Left forelimb (tissue), 1 donor: ENCODE results near the gene GRIA4.

ENCODE experiments used
- DNase-seq: peaks from one replicate; pipeline ENCODE4 v3.0.0-alpha.2; 2018; ENCODE audit warnings: low spot score

Gene GRIA4

GRCh38 chr11:105639527-105639926 lies 29.7 kb downstream of the GRIA4 start:
- DNase-seq: no peak

DNA sequence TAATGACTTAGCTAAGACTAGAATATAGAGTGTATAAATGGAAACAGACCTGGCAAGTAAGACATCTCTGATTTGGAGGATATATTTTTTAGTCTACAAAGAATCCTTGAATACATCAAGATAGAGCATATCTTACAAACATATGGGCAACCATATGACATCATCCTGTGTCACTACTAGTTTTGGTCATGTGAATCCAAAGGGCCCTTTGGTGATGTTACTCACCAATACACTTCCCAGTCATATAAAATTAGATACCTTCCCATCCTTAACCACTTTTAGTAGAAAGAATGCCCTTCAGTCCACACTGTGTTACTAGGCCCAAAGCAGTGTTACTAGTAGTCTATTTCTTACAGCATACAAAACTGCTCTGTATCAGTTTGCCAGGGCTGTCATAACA lies 31.6 kb downstream of the GRIA4 start:
- no peak for DNase-seq

DNA sequence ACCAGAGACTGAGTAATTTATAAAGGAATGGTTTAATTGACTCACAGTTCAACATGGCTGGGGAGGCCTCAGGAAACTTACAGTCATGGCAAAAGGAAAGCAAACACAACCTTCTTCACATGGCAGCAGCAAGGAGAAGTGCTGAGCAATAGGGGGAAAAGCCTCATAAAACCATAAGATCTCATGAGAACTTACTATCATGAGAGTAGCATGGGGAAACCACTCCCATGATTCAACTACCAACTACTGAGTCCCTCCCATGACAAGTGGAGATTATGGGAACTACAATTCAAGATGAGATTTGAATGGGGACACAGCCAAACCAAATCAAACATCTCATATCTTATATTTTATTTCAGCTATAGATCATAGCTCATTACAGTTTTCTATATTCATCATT lies 33.0 kb downstream of the GRIA4 start:
- DNase-seq: no peak

DNA sequence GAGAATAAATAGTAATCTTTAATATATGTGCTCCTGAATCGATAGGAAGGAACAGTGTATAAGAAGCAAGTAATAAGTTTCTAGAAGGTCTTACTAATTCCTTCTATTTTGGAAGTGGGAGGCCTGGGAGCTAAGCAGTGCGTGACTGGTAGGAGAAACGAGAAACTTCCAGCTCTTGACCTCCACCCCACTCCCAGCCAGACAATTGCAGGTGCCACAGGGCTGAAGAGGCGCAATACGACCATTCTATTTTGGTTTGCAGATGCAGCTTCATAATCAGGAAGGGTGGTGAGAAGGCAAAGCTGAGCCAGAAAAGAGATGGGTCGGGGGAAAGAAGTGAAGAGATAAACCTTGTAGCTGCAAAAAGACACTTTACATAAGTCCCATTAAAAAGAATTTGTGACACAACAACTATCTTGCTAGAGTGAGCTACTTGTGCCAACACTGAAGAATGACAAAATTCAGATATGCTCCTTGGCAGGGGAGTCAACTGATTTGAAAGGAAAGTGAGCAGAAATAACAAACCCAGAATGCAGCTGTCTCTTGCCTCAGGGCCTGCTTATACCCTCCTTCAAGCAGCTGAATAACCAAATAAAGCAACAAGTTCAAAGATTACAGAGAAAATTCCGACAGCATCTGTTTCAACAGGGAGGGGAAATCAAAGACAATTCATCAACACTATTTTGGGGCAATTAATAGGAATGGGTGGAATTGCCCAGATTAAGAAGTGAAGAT lies 35.1 kb downstream of the GRIA4 start:
- no peak for DNase-seq

GRCh38 chr11:105647780-105648179 lies 37.9 kb downstream of the GRIA4 start:
- no peak for DNase-seq

DNA sequence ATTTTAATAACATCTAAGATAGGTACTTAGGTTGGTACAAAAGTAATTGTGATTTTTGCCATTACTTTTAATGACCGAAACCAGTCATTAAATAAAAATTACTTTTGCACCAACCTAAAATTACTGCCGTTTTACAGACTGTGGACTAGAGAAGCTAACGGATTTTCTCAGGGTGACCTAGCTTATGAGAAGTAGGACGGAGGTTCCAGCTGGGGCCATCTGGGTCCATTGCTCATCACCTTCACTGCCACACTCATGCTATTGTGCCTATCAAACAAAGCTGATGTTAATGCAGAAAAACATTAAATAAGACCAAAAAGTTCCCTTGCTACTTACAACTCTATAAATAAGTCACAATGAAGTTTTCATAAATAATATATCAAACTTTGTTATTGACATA lies 38.9 kb downstream of the GRIA4 start:
- DNase-seq: no peak

DNA sequence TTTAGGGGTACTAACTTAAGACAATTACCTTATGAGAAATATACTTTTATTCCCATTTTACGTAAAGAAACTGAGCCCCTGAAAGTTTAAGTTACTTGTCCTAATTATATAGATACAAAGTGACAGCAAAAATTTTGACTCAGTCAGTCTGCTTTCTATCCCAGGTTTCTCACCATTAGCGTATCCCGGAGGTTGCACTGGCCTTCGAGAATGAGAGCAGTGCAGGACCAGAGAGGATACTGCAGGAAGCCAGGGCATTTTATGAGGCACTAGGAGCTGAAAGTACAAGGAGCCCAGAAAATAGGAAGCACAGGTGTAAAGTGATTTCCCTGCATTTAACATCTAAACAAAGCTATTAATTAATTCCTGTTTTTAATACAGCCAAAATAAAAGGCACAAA lies 55.4 kb downstream of the GRIA4 start:
- no peak for DNase-seq

- DNase-seq: no peak
Observed at GRCh38 chr11:105667441-105667840, 57.6 kb downstream of the GRIA4 start.

- no peak for DNase-seq
Observed at GRCh38 chr11:105670811-105671210, 60.9 kb downstream of the GRIA4 start.

- no peak for DNase-seq
Observed at GRCh38 chr11:105673089-105673488, 63.2 kb downstream of the GRIA4 start.

GRCh38 chr11:105689631-105690030 lies 79.8 kb downstream of the GRIA4 start:
- DNase-seq: no peak

GRCh38 chr11:105690467-105690866 lies 80.6 kb downstream of the GRIA4 start:
- no peak for DNase-seq

DNA sequence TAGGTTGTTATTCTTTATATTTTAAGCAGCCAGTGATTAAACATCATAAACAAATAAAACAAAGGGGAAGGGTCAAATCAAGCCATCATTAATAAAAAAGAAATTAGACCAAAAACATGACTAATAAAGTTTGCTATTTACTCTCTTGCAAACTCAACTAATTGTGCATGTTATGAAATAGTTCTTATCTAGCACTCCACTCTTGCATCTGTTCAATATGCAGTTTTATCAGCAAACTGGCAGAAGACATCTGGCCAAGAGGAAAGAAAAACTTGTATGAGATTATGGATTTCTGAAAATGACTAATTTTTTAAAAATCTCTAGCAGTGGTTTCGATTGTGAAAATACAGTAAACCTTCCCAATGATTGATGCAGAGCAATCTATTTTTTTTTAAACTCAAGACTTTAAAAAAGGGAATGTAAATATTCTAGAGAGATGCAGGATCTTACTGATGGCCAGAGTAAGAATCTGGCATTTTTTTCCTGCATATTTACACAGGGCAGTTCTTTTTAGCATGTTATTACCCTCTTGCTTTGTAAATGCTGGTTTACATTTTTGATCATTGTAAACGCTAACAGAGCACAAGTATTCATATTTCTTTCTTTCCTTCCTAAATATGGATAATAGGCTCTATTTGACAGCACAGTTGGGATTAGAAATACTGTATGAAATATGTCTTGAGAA lies 83.3 kb downstream of the GRIA4 start:
- DNase-seq: no peak

DNA sequence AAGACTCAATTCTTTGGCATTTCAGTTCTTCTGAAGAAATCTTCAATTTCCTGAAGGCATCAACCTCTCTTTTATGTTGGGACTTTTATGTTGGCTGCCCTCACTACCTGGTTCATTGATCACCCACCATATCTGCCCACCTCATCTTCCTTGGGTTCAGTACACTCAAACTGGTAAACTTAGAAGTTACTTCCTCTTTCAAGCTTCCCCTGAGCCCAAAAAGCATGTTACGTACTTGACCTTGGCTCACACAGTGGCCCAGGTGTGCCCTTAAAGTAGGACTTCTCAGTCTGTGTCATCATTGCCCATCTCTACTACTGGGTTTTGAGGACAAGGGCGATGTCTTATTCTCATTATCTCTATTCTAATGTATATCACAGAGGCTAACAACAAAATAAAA lies 86.1 kb downstream of the GRIA4 start:
- no peak for DNase-seq

GRCh38 chr11:105697291-105697690 lies 87.4 kb downstream of the GRIA4 start:
- no peak for DNase-seq

- no peak for DNase-seq
Observed at GRCh38 chr11:105699203-105699602, 89.3 kb downstream of the GRIA4 start.

- no peak for DNase-seq
Observed at GRCh38 chr11:105700271-105700670, 90.4 kb downstream of the GRIA4 start.

DNA sequence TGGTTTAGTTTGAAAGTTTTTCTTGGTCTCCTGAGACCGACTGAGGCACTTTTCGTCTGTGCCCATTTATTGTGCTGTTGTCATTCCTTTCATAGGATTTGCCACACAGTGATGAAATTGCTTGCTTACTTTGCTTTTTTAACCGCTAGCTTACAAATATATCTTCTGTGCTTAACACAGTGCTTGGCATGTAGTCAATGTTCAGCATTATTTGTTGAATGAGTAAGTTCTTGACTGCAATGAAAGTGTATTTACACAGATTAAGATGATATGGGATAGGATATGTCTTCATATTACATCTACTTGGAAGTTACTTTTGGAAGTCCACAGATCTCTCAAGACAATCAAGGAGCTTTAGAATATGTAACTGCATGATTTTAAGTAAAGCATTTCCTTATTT lies 91.2 kb downstream of the GRIA4 start:
- no peak for DNase-seq

GRCh38 chr11:105705786-105706530 lies 96.1 kb downstream of the GRIA4 start:
- DNase-seq: no peak

- no peak for DNase-seq
Observed at GRCh38 chr11:105713106-105713505, 103.2 kb downstream of the GRIA4 start.

- no peak for DNase-seq
Observed at GRCh38 chr11:105713696-105714095, 103.8 kb downstream of the GRIA4 start.

GRCh38 chr11:105718641-105719040 lies 108.8 kb downstream of the GRIA4 start:
- no peak for DNase-seq
